Measurements from ENCODE around the gene ZNF407.

The ZNF407 gene

GRCh38 chr18:74745633-74746403 lies 148.1 kb downstream of the ZNF407 start:
- DNase-seq (ENCODE audit: low read depth) = no peak
- H3K4me3 ChIP-seq (ENCODE audit: control insufficient read depth, low read depth, low read length) = no peak overlapping the region
- no peak for TF ChIP-seq CTCF (IDR thresholded peaks at IDR 0.05; ENCODE audit: control insufficient read depth, insufficient read depth, low read depth, low read length, missing control alignments)

- no peak for TF ChIP-seq CTCF (IDR thresholded peaks at IDR 0.05; ENCODE audit: control insufficient read depth, insufficient read depth, low read depth, low read length, missing control alignments)
- no peak overlapping the region for H3K4me3 ChIP-seq (ENCODE audit: control insufficient read depth, low read depth, low read length)
- no peak for DNase-seq (ENCODE audit: low read depth)
These were observed 151.1 kb downstream of the ZNF407 start for GRCh38 chr18:74748809-74749208.

GRCh38 chr18:74758995-74759394 lies 161.3 kb downstream of the ZNF407 start:
- no peak for DNase-seq (ENCODE audit: low read depth)
- TF ChIP-seq CTCF (IDR thresholded peaks at IDR 0.05; ENCODE audit: control insufficient read depth, insufficient read depth, low read depth, low read length, missing control alignments) = no peak
- H3K4me3 ChIP-seq (ENCODE audit: control insufficient read depth, low read depth, low read length) = no peak overlapping the region

DNA sequence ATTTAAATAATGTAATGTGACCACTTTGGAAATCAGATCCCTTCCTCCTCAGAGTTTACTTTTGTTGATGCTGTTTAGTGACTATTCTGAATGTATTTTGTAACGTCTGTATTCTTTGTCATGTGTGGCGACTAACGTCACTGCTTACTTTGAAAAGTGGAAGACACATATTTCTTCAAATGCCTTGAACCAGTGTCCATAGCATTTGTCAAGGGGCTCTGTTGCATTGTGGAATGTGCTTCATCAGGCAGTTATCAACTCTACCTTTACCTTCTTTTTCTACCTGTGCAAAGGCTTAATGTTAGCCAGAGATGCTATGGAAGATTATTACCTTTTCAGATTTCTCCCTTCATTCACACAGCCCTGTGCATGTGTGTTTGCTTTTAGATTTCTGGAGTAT lies 162.4 kb downstream of the ZNF407 start:
- no peak overlapping the region for H3K4me3 ChIP-seq (ENCODE audit: control insufficient read depth, low read depth, low read length)
- DNase-seq (ENCODE audit: low read depth) = no peak
- no peak for TF ChIP-seq CTCF (IDR thresholded peaks at IDR 0.05; ENCODE audit: control insufficient read depth, insufficient read depth, low read depth, low read length, missing control alignments)

DNA sequence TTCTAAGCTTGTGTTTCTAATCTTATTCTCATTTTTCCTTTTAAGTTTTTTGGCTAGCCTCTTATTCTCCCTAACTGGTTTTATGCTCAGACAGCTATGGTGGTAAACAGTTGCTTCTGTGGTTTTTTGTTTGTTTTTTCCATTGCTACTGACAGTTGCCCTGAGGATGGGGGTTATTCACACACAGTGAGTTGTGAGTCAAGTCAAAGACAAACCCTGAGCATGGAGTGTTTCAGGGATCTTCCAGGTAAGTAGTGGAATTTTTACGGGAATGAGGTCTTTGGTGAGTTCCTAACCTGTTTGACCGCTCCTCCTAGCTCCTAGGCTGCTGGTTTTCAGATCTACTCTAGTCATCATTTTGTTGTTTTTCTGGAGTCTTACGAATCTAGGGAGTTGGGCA lies 162.8 kb downstream of the ZNF407 start:
- DNase-seq (ENCODE audit: low read depth) = no peak
- TF ChIP-seq CTCF (IDR thresholded peaks at IDR 0.05; ENCODE audit: control insufficient read depth, insufficient read depth, low read depth, low read length, missing control alignments) = no peak
- H3K4me3 ChIP-seq (ENCODE audit: control insufficient read depth, low read depth, low read length) = no peak overlapping the region

DNA sequence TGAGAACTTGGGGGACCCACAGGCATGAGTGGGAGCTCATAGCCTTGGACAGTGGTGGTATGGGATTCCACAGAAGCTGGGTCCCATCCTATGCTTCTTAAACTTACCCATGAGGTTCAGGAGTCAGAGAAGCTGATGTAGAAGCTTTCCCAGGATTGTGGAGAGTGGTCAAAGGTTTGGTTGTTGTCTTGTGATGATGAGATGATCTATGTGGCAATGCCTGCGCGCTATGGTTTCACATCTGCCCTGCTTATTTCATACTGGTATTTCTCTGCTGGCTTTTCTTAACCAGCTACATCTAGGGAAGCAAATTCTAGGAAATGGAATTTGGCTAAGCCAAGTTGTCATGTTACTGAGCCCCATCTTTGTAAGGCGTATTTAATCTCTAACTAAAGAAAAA lies 168.6 kb downstream of the ZNF407 start:
- no peak for DNase-seq (ENCODE audit: low read depth)
- no peak overlapping the region for H3K4me3 ChIP-seq (ENCODE audit: control insufficient read depth, low read depth, low read length)
- TF ChIP-seq CTCF (IDR thresholded peaks at IDR 0.05; ENCODE audit: control insufficient read depth, insufficient read depth, low read depth, low read length, missing control alignments) = no peak
